A673 (cell line): ENCODE results near the gene GNGT2. TPM values are rescaled to one million over a fixed set of nuclear protein-coding genes. Genes with fewer than 3 reads are reported as not detected.

ENCODE experiments used
- BruUV-seq: library from RNA; stranded (reverse); fragments of 400-500 nt; replicated peaks from 2 replicates; lab custom pipeline; 2021; lab: Mats Ljungman, UMichigan
- CTCF ChIA-PET: fragments of 300-600 bp; sonication (Branson Sonifier 250); formaldehyde crosslinking; loops from one replicate; lab custom pipeline; 2022; ENCODE audit warnings: antibody characterized with exemption; lab: Charles Lee
- POLR2A ChIA-PET: fragments of 300-600 bp; sonication (Branson Sonifier 250); formaldehyde crosslinking; loops from one replicate; lab custom pipeline; 2022; ENCODE audit warnings: antibody characterized with exemption; ENCODE audit not compliant: low non-redundant PET; lab: Charles Lee
- DNase-seq: peaks from one replicate; pipeline ENCODE4 v3.0.0-alpha.2; 2015; ENCODE audit warnings: low spot score
- H3K27ac ChIP-seq: fragments of 200-600 bp; sonication (generic); 2 replicates; pipeline ENCODE4 v1.5.1; 2016; ENCODE audit warnings: mixed run types, low read depth, mild to moderate bottlenecking, mixed read lengths, antibody characterized with exemption, low read length; ENCODE audit not compliant: poor library complexity, severe bottlenecking
- H3K27me3 ChIP-seq: fragments of 200-600 bp; sonication (generic); replicated peaks from 2 replicates; pipeline ENCODE4 v1.6.1; 2017; ENCODE audit warnings: mixed run types, low read depth, mild to moderate bottlenecking, mixed read lengths, antibody characterized with exemption, low read length; ENCODE audit not compliant: insufficient read depth, poor library complexity
- H3K36me3 ChIP-seq: fragments of 200-600 bp; sonication (generic); 2 replicates; pipeline ENCODE4 v1.6.1; 2016; ENCODE audit warnings: mixed run types, mild to moderate bottlenecking, mixed read lengths, antibody characterized with exemption, low read length; ENCODE audit not compliant: insufficient read depth, poor library complexity, severe bottlenecking
- H3K4me1 ChIP-seq: fragments of 200-600 bp; sonication (generic); 2 replicates; pipeline ENCODE4 v1.6.1; 2017; ENCODE audit warnings: mixed run types, mild to moderate bottlenecking, mixed read lengths, antibody characterized with exemption, low read length; ENCODE audit not compliant: insufficient read depth, poor library complexity, severe bottlenecking
- H3K4me3 ChIP-seq: fragments of 200-600 bp; sonication (generic); 2 replicates; pipeline ENCODE4 v1.5.1; 2016; ENCODE audit warnings: low read depth, mixed run types, mild to moderate bottlenecking, mixed read lengths, low read length; ENCODE audit not compliant: poor library complexity, severe bottlenecking
- H3K9me3 ChIP-seq: fragments of 200-600 bp; sonication (generic); 2 replicates; pipeline ENCODE4 v1.6.1; 2016; ENCODE audit warnings: mixed run types, low read depth, mild to moderate bottlenecking, mixed read lengths, antibody characterized with exemption, low read length; ENCODE audit not compliant: poor library complexity, severe bottlenecking
- EZH2 ChIP-seq: fragments of 200-600 bp; sonication (generic); IDR thresholded peaks from 2 replicates; pipeline ENCODE4 v1.6.1; 2017; ENCODE audit warnings: borderline replicate concordance, low read depth, mild to moderate bottlenecking, mixed read lengths, antibody characterized with exemption, low read length; ENCODE audit not compliant: poor library complexity, severe bottlenecking
- intact Hi-C: fragments of 100-400 bp; cut with micrococcal nuclease; formaldehyde crosslinking; loops from one replicate; pipeline ENCODE4 v1.10.0; 2022; ENCODE audit not compliant: unreplicated experiment
- total RNA-seq: library from RNA; stranded (reverse); gene quantifications from 2 replicates; pipeline ENCODE4 v1.2.3, GENCODE V29; 2021
- TF ChIP-seq, protein P1 (sequence below): fragments of 300-800, 200-600 bp; sonication (generic); conservative IDR thresholded peaks from 2 replicates; pipeline ENCODE4 v1.5.1; 2017; ENCODE audit warnings: low read depth, mild to moderate bottlenecking, antibody characterized with exemption, low read length, moderate library complexity, mixed read lengths

GNGT2 gene
- total RNA-seq, 1 experiment from 2014 or later: 9.6 TPM

DNA sequence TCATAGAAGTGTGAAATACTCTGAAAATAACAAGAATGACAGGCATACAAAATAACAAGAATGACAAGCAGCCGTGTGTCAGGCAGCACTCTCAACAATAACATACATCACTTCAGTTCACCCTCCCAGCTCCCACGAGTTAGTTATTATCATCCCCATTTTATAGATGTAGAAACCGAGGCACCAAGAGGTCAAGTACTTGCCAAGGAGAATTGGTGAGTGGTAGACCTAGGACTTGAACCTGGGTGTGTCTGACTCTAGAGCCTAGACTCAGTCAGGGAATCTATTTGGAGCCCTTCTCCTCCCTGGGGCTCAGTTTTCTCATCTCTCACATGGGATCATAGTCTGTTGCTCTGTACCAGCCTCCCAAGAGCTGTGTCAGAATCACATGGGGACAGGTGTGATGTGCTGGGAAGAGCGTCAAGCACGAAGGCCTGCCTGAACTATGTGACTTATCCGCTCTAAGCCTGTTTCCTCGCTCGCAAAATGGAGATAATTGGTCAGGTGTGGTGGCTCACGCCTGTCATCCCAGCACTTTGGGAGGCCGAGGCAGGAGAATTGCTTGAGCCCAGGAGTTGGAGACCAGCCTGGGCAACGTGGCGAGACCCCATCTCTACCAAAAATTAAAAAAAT, 39.6 kb upstream of the GNGT2 start:
- no peak for TF ChIP-seq EZH2
- Histone ChIP-seq H3K36me3 (no peaks in the 10 kb centered on the region), H3K27me3 (no peaks in the 10 kb centered on the region), H3K9me3 (no peaks in the 10 kb centered on the region), H3K4me3 (no peak overlapping the region), H3K4me1 (peaks cover 10% of the 10 kb centered on the region), H3K27ac (no peak overlapping the region)
- ChIA-PET CTCF (no interaction called here), POLR2A (no interaction called here)
- BruUV-seq: no TSS peak
- intact Hi-C loops: no loop called here
- no peak for DNase-seq

DNA sequence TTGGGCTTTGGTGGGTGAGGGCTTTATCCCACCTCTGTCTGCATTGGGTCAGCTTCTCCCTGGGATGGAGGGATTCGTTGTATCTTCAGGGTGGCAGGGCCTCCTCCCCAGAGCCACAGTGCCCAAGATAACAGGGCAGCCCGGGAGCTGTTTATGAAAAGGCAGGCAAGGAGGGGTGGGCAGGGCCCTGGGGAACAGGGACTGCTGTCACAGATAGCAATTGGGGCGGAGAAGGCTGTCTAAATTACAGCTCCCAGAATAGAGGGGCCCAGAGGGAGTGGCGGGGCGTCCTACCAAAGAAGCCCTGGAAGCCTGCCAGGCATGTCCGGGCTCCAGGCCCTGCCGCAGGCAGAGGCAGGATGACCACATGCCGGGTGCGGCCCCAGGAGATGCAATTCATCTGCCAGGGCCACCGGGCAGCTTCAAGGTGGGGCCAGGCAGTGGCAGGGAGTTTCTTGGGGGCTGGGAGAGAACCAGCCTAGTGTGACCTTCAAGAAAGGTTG, 39.0 kb upstream of the GNGT2 start:
- Histone ChIP-seq H3K4me1 (peaks cover 10% of the 10 kb centered on the region), H3K27ac (no peak overlapping the region), H3K36me3 (no peaks in the 10 kb centered on the region), H3K27me3 (no peaks in the 10 kb centered on the region), H3K4me3 (no peak overlapping the region), H3K9me3 (no peaks in the 10 kb centered on the region)
- TF ChIP-seq EZH2: no peak
- TF ChIP-seq, protein P1, sequence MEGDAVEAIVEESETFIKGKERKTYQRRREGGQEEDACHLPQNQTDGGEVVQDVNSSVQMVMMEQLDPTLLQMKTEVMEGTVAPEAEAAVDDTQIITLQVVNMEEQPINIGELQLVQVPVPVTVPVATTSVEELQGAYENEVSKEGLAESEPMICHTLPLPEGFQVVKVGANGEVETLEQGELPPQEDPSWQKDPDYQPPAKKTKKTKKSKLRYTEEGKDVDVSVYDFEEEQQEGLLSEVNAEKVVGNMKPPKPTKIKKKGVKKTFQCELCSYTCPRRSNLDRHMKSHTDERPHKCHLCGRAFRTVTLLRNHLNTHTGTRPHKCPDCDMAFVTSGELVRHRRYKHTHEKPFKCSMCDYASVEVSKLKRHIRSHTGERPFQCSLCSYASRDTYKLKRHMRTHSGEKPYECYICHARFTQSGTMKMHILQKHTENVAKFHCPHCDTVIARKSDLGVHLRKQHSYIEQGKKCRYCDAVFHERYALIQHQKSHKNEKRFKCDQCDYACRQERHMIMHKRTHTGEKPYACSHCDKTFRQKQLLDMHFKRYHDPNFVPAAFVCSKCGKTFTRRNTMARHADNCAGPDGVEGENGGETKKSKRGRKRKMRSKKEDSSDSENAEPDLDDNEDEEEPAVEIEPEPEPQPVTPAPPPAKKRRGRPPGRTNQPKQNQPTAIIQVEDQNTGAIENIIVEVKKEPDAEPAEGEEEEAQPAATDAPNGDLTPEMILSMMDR: no peak
- no TSS peak for BruUV-seq
- peak; percentile 72 for DNase-seq
- POLR2A ChIA-PET: interaction anchor here (0.5 kb wide), 1 partner anchor 35 kb away, joined by 4 read pairs; no protein-coding TSS in a partner anchor
- intact Hi-C loops: no loop called here
- CTCF ChIA-PET: no interaction called here

GRCh38 chr17:49247944-49248343, 37.6 kb upstream of the GNGT2 start:
- TF ChIP-seq EZH2: no peak
- TF ChIP-seq, protein P1: no peak
- Histone ChIP-seq H3K27me3 (no peaks in the 10 kb centered on the region), H3K27ac (no peak overlapping the region), H3K4me3 (no peak overlapping the region), H3K36me3 (no peaks in the 10 kb centered on the region), H3K9me3 (no peaks in the 10 kb centered on the region), H3K4me1 (peaks cover 10% of the 10 kb centered on the region)
- intact Hi-C loops: no loop called here
- no TSS peak for BruUV-seq
- no peak for DNase-seq
- CTCF ChIA-PET: no interaction called here
- POLR2A ChIA-PET: no interaction called here
